ENCODE data around the gene SLC16A13.
"Not testable (repeated sequence)": the region's sequence is repeated elsewhere in the genome, so short reads cannot be mapped to it uniquely, and the experiment has no call there.

The SLC16A13 gene

GRCh38 chr17:7064261-7064660 lies 28.4 kb downstream of the SLC16A13 start:
- no peak for DNase-seq (ENCODE audit: low read depth)

GRCh38 chr17:7067198-7067597 lies 31.4 kb downstream of the SLC16A13 start:
- DNase-seq (ENCODE audit: low read depth) = no peak

GRCh38 chr17:7068268-7068667 lies 32.5 kb downstream of the SLC16A13 start:
- DNase-seq (ENCODE audit: low read depth) = no peak

GRCh38 chr17:7070712-7071111 lies 34.9 kb downstream of the SLC16A13 start:
- DNase-seq (ENCODE audit: low read depth) = no peak

GRCh38 chr17:7072406-7072805 lies 36.6 kb downstream of the SLC16A13 start:
- no peak for DNase-seq (ENCODE audit: low read depth)

- no peak for DNase-seq (ENCODE audit: low read depth)
These were observed 39.1 kb downstream of the SLC16A13 start for GRCh38 chr17:7074931-7075330.

- DNase-seq (ENCODE audit: low read depth) = no peak
These were observed 42.2 kb downstream of the SLC16A13 start for GRCh38 chr17:7077911-7078546.

- DNase-seq (ENCODE audit: low read depth) = no peak
These were observed 42.9 kb downstream of the SLC16A13 start for GRCh38 chr17:7078711-7079110.

- DNase-seq (ENCODE audit: low read depth) = no peak
These were observed 44.0 kb downstream of the SLC16A13 start, which contains the start of gene CLEC10A for GRCh38 chr17:7079581-7080455. CLEC10A (minus strand) TSS chr17:7080251; CDS start chr17:7078812, 1,439 bp downstream.

GRCh38 chr17:7080456-7081041 lies 44.7 kb downstream of the SLC16A13 start:
- DNase-seq (ENCODE audit: low read depth) = no peak

- DNase-seq (ENCODE audit: low read depth) = peak; percentile 24
These were observed 45.7 kb downstream of the SLC16A13 start for GRCh38 chr17:7081341-7082062.

GRCh38 chr17:7083592-7083991 lies 47.8 kb downstream of the SLC16A13 start:
- DNase-seq (ENCODE audit: low read depth) = no peak

- no peak for DNase-seq (ENCODE audit: low read depth)
These were observed 48.3 kb downstream of the SLC16A13 start for GRCh38 chr17:7084088-7084487.

GRCh38 chr17:7088442-7088841 lies 52.6 kb downstream of the SLC16A13 start:
- DNase-seq (ENCODE audit: low read depth) = not testable (repeated sequence)

GRCh38 chr17:7089570-7089969 lies 53.8 kb downstream of the SLC16A13 start:
- DNase-seq (ENCODE audit: low read depth) = not testable (repeated sequence)
